KMS-11 (cell line): ENCODE measurements around the gene SLC6A16.

Source experiments
- H2AFZ ChIP-seq: fragments of 200-600 bp; sonication (generic); 2 replicates; pipeline ENCODE4 v1.6.1; 2016; ENCODE audit warnings: antibody characterized with exemption, mixed run types, low read depth
- H3K27ac ChIP-seq: fragments of 200-600 bp; sonication (generic); 2 replicates; pipeline ENCODE4 v1.6.1; 2016; ENCODE audit warnings: mild to moderate bottlenecking, mixed run types
- H3K27me3 ChIP-seq: fragments of 200-600 bp; sonication (generic); 2 replicates; pipeline ENCODE4 v1.6.1; 2017; ENCODE audit warnings: mild to moderate bottlenecking, low read depth, mixed run types, moderate library complexity; ENCODE audit not compliant: insufficient read depth
- H3K36me3 ChIP-seq: fragments of 200-600 bp; sonication (generic); 2 replicates; pipeline ENCODE4 v1.6.1; 2017; ENCODE audit warnings: mild to moderate bottlenecking, mixed run types; ENCODE audit not compliant: insufficient read depth
- H3K4me1 ChIP-seq: fragments of 200-600 bp; sonication (generic); 2 replicates; pipeline ENCODE4 v1.6.1; 2016; ENCODE audit warnings: mild to moderate bottlenecking, low read depth, mixed run types; ENCODE audit not compliant: poor library complexity, severe bottlenecking
- H3K4me2 ChIP-seq: fragments of 200-600 bp; sonication (generic); 2 replicates; pipeline ENCODE4 v1.7.0; 2016; ENCODE audit warnings: mild to moderate bottlenecking, mixed run types
- H3K4me3 ChIP-seq: fragments of 200-600 bp; sonication (generic); IDR thresholded peaks from 2 replicates; pipeline ENCODE4 v1.6.1; 2017; ENCODE audit warnings: low read depth, low read length, mixed read lengths; ENCODE audit not compliant: insufficient read depth
- H3K79me2 ChIP-seq: fragments of 200-600 bp; sonication (generic); 2 replicates; pipeline ENCODE4 v1.6.1; 2016; ENCODE audit warnings: low read depth, mixed run types; ENCODE audit not compliant: insufficient read depth
- H3K9ac ChIP-seq: fragments of 200-600 bp; sonication (generic); 2 replicates; pipeline ENCODE4 v1.6.1; 2016; ENCODE audit warnings: mild to moderate bottlenecking, mixed run types
- H4K20me1 ChIP-seq: fragments of 200-600 bp; sonication (generic); 2 replicates; pipeline ENCODE4 v1.6.1; 2016; ENCODE audit warnings: mild to moderate bottlenecking, mixed run types; ENCODE audit not compliant: insufficient read depth
- TF ChIP-seq, protein P1 (sequence below): fragments of 200-600 bp; sonication (generic); conservative IDR thresholded peaks from 2 replicates; pipeline ENCODE4 v1.6.1; 2017; ENCODE audit warnings: low read depth, mild to moderate bottlenecking, antibody characterized with exemption, low read length, moderate library complexity, mixed read lengths

SLC6A16 gene

DNA sequence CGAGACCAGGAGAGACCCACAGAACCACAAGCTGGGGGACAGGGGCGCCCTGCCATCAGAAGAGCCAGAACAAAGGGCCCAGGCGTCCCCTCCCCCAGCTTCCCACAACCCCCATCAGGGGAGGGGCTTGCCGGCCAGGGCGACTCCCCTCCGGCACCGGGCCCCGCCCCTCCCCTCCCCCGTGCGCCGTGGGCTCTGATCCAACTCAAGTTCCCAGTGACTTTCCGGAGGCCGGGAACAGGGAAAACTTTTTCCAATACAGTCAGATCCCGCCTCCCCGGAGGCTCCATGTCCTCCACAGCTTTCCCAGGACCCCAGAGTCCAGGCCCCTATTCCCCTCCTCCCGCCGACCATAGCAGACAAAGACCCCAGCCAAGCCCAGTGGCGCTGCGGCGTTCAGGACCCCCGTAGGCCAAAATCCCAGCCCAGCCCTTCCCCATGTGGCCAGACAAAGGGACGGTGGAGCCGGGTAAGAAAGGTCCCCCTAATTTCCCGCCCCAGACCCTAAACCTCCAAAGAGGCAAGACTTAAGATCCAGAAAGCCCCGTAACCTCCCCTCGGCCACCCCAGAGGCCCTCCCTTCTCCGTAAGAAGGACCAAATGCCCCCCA lies 36.6 kb upstream of the SLC6A16 start:
- Histone ChIP-seq H3K9ac (no peak overlapping the region), H3K4me2 (no peak overlapping the region)

DNA sequence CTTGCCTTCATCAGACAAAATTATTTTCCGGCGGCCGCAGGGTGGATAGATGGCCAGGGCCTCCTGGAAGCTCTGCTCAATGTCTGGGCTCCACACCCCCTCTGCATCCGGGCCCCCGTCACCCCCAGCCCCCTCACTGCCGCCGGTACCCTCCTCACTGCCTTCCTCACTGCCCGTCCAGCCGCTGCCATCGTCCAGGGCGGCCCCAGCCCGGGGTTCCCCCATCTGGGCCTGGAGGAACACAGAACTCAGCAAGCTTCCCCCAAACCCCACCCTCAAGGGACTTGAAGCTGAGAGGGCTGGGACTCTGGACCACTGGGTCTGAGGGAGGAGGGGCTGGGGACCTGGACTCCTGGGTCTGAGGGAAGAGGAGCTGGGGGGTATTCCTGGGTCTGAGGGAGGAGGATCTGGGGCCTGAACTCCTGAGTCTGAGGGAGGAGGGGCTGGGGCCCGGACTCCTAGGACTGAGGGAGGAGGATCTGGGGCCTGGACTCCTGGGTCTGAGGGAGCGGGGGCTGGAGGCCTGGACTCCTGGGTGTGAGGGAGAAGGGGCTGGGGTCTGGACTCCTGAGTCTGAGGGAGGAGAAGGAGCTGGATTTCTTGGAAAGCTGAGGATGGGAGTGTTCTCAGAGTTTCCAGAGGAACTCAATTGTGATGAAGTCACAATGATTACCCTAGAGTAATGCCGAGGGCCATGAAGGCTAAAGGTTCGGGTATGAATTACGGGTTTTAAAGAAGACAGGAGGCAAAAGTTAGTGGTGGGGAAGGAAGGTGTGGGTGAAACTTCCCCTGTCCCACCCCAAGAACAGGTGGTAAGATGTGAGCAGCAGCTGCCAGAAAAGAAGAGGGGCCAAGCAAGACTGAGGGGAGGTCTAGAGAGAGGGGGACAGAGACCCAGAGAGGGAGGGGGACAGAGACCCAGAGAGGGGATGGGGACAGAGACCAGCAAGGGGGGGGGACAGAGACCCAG lies 35.1 kb upstream of the SLC6A16 start:
- no peak overlapping the region for H2AFZ ChIP-seq
- H3K4me1 ChIP-seq: peaks cover 9% of the 10 kb centered on the region
- no peak overlapping the region for H3K4me2 ChIP-seq
- TF ChIP-seq, protein P1, sequence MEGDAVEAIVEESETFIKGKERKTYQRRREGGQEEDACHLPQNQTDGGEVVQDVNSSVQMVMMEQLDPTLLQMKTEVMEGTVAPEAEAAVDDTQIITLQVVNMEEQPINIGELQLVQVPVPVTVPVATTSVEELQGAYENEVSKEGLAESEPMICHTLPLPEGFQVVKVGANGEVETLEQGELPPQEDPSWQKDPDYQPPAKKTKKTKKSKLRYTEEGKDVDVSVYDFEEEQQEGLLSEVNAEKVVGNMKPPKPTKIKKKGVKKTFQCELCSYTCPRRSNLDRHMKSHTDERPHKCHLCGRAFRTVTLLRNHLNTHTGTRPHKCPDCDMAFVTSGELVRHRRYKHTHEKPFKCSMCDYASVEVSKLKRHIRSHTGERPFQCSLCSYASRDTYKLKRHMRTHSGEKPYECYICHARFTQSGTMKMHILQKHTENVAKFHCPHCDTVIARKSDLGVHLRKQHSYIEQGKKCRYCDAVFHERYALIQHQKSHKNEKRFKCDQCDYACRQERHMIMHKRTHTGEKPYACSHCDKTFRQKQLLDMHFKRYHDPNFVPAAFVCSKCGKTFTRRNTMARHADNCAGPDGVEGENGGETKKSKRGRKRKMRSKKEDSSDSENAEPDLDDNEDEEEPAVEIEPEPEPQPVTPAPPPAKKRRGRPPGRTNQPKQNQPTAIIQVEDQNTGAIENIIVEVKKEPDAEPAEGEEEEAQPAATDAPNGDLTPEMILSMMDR: no peak
- H3K9ac ChIP-seq: no peak overlapping the region
- H3K27me3 ChIP-seq: peaks cover 97% of the 10 kb centered on the region
- no peak overlapping the region for H3K4me3 ChIP-seq
- no peaks in the 10 kb centered on the region for H3K36me3 ChIP-seq
- no peaks in the 10 kb centered on the region for H3K79me2 ChIP-seq
- no peaks in the 10 kb centered on the region for H4K20me1 ChIP-seq
- H3K27ac ChIP-seq: no peak overlapping the region

More for the DNA sequence above, 36.6 kb upstream of the SLC6A16 start:
- no peaks in the 10 kb centered on the region for H3K36me3 ChIP-seq
- H3K27me3 ChIP-seq: peaks cover 84% of the 10 kb centered on the region
- no peaks in the 10 kb centered on the region for H4K20me1 ChIP-seq
- TF ChIP-seq, protein P1: no peak
- peaks cover 9% of the 10 kb centered on the region for H3K4me1 ChIP-seq
- no peak overlapping the region for H2AFZ ChIP-seq
- H3K79me2 ChIP-seq: no peaks in the 10 kb centered on the region
- no peak overlapping the region for H3K4me3 ChIP-seq
- no peak overlapping the region for H3K27ac ChIP-seq

DNA sequence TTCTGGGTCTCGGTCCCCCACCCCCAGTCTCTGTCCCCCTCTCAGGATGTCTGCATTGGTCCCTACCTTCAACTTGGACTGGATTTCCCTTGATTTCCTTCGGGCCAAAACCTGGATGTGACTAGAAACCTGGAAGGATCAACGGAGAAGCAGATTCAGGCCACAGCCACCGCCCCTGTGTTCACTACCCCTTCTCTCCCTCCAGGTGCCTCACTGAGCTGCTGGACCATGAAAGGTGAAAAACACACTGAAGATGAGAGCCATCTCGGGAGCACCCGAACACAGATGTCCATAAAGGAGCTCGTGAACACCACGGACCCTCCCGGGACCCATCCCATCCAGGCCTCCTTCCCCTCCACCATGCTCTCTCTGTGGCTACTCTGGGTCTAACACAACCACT lies 32.2 kb upstream of the SLC6A16 start:
- no peaks in the 10 kb centered on the region for H3K36me3 ChIP-seq
- no peak overlapping the region for H3K4me2 ChIP-seq
- H3K27ac ChIP-seq: no peak overlapping the region
- H3K4me1 ChIP-seq: no peaks in the 10 kb centered on the region
- H2AFZ ChIP-seq: no peak overlapping the region
- no peaks in the 10 kb centered on the region for H4K20me1 ChIP-seq
- TF ChIP-seq, protein P1: no peak
- H3K27me3 ChIP-seq: peaks cover 99% of the 10 kb centered on the region
- H3K4me3 ChIP-seq: no peak overlapping the region
- H3K9ac ChIP-seq: no peak overlapping the region
- H3K79me2 ChIP-seq: no peaks in the 10 kb centered on the region

DNA sequence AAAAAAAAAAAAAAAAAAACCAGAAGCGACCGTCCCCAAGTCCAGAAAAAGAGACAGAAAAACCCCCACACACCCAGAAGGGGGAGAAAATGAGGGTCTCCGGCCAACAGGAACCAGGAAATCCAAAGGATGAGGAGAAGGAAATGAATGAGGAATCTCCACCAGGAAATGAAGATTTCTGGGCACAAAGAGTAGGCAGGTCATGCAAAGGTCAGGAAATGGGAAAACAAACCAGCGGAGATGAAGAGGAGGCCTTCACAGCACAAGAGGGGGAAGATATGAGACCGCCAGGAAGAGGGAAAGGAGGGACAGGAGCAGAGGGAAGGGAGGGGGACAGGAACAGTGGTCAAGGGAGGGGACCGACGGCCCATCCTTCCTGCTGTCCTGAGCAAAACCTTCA lies 31.4 kb upstream of the SLC6A16 start:
- Histone ChIP-seq H2AFZ (no peak overlapping the region), H3K27me3 (peaks cover 95% of the 10 kb centered on the region), H3K4me3 (no peak overlapping the region), H3K9ac (no peak overlapping the region), H3K36me3 (no peaks in the 10 kb centered on the region), H3K4me1 (no peaks in the 10 kb centered on the region), H4K20me1 (no peaks in the 10 kb centered on the region), H3K4me2 (no peak overlapping the region), H3K79me2 (no peaks in the 10 kb centered on the region), H3K27ac (no peak overlapping the region)
- TF ChIP-seq, protein P1: no peak
